HG03039 (cell line): ENCODE results near the gene INSR.
"Not testable (repeated sequence)": the region's sequence is repeated elsewhere in the genome, so short reads cannot be mapped to it uniquely, and the experiment has no call there.

Experiments used
- ATAC-seq: cut with Tn5 transposase; IDR thresholded peaks from one replicate; pipeline ENCODE4 v1.9.1; 2021; ENCODE audit warnings: mild to moderate bottlenecking, moderate library complexity; ENCODE audit not compliant: unreplicated experiment

Gene INSR

DNA sequence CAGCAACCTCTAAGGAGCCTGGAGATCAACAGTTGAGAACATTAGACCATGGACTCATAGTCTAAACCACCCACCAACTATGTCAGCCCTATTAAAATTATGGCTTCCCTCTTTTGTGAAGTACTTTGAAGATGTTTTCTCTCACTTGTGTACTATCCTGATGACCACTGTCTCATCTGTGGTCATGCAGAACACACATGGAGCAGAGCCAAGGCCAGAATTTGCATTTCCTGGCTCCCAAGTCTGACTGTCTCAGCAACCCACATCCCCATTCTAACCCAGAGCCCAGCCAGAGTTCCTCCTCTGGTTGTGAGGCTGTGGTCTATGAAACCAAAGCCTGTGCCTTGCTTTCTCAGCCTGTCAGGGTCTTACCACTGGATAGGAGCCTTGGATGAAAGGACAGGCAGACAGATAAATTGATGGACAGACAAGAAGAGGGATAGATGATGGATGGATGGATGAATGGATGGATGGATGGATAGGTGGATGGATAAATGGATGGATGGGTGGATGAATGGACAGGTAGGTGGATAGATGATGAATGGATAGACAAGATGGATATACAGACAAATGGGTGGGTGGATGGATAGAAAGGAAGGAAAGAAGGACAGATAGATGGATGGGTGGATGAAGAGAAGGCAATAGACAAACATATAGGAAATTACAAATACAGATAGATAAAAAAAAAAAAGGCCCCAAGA, 189.3 kb downstream of the INSR start:
- no peak for ATAC-seq

DNA sequence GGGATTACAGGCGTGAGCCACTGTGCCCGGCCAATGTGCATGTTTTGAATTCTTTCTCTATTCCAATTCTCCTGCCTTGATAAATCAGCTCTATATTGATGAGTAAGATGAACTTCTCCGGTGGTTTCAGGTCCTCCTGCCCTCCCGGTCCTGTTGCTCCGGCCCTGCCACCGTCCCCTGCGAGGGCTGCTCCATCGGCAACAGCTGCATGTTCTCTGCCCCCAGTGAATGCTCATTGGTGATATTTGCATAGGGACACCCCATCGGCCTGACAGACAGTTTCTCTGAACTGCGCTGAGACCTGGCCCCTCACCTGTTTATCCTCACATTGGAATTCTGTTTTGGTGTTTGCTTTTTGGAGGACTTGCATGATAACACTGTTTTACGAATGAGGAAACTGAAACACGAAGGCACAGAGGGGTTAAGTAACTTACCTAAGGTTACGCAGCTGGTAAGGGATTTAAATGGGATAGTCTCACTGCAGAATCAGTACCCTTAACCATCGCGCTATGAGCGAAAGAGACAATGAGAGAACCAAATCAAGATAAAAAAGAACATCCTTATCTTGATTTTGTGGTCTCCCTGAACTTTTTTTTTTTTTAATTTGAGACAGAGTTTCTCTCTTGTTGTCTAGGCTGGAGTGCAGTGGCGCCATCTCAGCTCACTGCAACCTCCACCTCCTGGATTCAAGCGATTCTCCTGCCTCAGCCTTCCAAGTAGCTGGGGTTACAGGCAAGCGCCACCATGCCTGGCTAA, 192.5 kb downstream of the INSR start:
- ATAC-seq, result no peak

DNA sequence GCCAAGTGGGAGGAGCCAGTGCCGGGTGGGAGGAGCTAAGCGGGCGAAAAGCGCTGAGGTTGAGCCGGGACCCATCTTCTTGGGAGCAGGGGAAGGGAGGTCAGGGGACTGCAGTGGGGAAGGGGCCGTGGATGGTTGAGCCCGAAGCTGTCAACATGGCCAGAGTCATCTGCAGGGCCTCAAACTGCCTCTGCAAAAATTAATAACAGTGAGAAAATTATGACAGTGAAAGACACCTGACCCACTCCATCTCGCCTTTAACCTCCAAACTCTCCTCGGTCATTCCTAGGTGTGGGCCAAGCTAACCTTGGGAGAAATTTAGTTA, 194.7 kb downstream of the INSR start:
- ATAC-seq, result no peak

DNA sequence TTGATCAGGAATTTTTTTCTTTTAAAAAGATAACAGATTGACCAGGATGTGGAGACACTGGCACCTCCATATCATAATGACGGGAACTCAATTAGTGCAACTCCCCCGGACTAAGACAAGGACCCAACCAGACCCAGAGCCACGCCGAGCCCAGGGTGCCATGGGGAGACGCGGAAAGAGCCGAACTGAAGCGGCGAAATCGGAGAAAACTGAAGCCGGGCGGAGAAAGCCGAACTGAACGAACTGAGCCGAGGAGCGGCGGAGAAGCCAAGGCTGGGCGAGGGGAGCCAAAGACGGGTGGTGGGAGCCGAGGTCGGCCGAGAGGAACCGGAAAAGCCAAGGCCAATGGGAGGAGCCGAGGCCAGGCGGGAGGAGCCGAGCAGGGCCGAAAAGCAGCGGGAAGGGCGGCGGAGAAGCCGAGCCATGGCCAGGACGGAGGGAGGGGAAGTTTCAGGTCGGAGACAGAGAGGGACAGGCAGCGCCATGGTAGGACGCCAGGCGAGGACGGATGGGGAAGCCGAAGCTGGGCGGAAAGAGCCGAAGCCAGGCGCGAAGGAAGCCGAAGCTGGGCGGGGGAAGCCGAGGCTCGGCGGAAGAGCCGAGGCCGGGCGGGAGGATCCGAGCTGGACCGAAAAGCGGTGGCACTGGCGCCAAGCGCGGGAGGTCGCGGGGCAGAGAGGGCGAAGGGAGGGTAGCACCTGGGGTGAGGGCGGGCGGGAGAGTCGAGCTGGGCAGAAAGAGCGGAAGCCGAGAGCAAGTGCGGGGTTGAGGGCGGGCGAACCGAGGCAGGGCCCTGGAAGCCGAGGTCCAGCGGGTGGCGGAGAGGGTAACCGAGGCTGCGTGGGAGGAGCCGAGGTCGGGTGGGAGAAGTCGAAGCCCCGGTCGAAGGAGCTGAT, 195.3 kb downstream of the INSR start:
- ATAC-seq, result peak; percentile 84

GRCh38 chr19:7098096-7098495, 196.1 kb downstream of the INSR start:
- ATAC-seq, result no peak

GRCh38 chr19:7088999-7089398, 205.2 kb downstream of the INSR start:
- no peak for ATAC-seq

- no peak for ATAC-seq
Observed at GRCh38 chr19:7083076-7083956, 210.9 kb downstream of the INSR start.

DNA sequence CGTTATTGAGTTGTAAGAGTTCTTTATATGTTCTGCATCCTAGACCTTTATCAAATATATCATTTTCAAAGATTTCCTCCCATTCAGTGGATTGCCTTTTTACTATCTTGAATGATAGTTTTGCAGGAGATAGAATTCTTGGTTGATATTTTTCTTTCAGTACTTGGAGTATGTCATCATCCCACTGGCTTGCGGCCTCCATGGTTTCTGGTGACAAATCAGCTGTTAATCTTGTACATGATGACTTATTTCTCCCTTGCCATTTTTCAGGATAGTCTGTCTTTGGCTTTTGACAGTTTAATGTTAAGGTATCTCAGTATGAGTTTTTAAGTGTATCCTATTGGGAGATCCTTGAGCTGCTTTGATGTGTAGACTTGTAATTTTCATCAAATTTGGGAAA, 216.2 kb downstream of the INSR start:
- no peak for ATAC-seq

GRCh38 chr19:7076151-7076550, 218.1 kb downstream of the INSR start:
- ATAC-seq, result no peak

GRCh38 chr19:7074705-7075282, 219.4 kb downstream of the INSR start:
- ATAC-seq, result no peak

- no peak for ATAC-seq
Observed at GRCh38 chr19:7072541-7072940, 221.7 kb downstream of the INSR start.

DNA sequence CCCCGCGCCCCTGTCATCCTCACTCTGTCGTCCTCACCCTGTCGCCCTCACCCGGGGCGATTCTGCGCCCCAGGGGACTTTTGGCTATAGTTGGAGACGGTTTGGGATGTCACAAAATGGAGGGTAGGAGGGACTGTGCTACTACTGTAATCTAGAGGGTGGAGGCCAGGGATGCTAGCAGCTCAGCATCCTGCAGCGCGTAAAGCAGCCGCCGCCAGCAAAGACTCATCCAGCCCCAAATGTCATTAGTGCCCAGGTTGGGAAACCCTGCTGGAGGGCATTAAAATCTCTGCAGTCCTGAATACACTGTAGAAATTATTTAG, 224.3 kb downstream of the INSR start:
- no peak for ATAC-seq

DNA sequence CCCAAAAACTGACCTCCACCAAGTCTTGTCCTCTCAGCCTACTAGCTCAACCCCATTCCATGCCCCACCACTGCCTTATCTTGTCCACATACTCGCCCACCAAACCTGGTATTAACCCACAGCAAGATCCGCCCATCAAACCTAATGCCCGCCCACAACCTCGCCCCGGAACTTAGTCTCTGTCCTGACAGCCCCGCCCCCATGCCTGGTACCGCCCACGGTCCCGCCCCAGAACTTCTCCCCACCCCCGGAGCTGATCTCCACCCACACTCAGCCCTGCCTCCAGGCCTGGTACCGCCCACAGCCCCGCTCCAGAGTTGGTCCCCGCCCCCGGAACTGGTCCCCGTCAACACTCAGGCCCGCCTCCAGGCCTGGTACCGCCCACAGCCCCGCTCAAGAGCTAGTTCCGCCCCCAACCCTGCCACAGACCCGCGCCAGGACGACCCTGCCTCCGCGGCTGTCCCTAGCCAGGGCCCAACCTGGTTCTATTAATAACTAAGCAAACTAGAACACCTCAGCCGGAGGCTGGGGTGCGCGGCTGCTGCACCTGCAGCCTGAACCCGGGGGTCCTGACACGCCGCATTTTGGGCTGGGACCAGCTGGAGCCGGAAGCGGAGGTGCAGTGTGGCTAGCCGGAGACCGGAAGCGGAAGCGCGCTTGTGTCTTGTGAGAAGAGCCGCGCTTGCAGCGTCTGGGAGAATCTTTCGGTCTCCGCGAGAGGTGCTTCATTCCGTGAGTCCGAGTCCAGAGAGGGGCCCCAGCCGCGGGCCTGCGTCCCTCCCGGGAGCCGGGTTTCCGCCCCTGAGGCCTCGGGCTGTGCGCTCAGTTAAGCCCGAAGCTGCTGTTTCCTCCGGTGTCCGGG, 224.9 kb downstream of the INSR start, which contains the start of gene ZNF557:
Gene ZNF557, plus strand, starts transcription at position 662 of the 862 bp plus-strand sequence. CDS start 5,372 bp downstream, outside the sequence.
- peak; percentile 93 for ATAC-seq

DNA sequence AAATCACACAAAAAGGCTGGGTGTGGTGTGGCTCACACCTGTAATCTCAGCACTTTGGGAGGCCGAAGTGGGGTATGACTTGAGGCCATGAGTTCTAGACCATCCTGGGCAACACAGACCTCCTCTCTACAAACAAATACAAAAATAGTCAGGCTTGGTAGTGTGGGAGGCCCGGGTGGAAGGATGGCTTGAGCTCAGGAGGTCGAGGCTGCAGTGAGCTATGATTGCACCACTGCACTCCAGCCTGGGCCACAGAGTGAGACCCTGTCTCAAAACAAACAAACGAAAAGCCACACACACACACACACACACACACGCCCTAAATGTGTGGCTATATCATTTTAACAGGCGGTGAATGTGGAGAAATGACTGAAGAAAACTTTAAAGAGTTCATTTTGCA, 225.6 kb downstream of the INSR start:
- no peak for ATAC-seq

DNA sequence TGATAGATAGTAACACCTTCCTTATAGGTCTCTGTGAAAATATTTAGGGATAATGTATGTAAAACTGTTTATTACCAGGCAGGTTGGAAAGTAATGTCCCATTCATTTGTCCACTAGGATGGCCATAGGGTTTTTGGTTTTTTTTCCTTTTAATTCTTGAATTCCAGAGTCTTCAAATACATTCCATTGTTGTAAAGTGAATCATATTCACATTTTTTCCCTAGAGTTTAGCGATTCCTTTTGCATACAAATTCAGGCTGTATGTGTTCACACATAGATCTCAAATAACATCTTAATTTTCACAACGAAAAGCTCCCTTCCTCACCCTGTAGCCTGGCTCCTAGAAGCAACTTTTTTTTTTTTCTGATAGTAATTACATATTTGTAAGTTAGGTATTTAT, 226.5 kb downstream of the INSR start:
- ATAC-seq, result no peak

GRCh38 chr19:7067122-7067521, 227.1 kb downstream of the INSR start:
- ATAC-seq, result not testable (repeated sequence)

- no peak for ATAC-seq
Observed at GRCh38 chr19:7063764-7064418, 230.3 kb downstream of the INSR start.

GRCh38 chr19:7063339-7063738, 230.9 kb downstream of the INSR start:
- no peak for ATAC-seq
